NCI-H2107 (cell line): ENCODE data around the gene DPP10.

ENCODE experiments used
- DNase-seq: peaks from one replicate; lab custom pipeline; 2025; lab: John Stamatoyannopoulos, UW

Gene DPP10

GRCh38 chr2:114810092-114810491 lies 367.7 kb downstream of the DPP10 start:
- no peak for DNase-seq

- no peak for DNase-seq
Measured at GRCh38 chr2:114812261-114812660, 369.8 kb downstream of the DPP10 start.

DNA sequence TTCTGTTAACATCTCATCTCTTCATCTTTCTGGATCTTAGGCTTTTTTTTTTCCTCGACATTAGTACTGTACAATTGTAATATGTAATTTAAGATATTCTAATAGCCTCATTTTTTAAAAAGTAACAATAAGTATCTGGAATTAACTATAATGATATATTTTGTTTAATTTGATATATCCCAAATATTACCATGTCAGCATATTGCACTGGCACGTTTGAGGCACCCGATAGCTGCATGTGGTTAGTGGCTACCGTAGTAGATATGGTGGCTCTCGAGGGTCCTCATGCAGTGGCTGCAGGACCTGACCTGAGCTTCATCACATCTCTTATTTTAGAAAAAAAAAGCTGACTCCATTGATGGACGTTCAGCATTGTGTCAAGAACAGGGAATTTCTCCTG lies 371.9 kb downstream of the DPP10 start:
- no peak for DNase-seq

- no peak for DNase-seq
Measured at GRCh38 chr2:114821055-114821454, 378.6 kb downstream of the DPP10 start.

- no peak for DNase-seq
Measured at GRCh38 chr2:114843963-114844362, 401.5 kb downstream of the DPP10 start.

DNA sequence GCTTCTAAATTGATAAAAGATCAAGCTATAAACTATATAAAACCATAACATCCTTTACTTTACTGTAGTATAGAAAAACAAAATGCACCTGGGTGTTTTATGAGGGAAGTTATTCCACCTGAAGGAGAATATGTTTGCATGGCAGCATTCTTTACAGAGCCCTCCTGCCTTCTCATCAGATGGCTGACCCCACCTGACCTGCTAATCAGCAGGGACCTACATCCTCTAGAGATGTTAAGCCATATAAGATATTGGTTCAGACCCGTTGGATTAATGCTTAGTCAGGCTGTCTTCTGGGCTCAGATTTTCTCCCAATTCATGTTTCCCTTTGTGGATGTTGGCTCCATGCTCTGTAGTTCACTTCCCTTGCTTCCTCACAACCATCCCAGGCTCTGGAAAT lies 414.8 kb downstream of the DPP10 start:
- no peak for DNase-seq

DNA sequence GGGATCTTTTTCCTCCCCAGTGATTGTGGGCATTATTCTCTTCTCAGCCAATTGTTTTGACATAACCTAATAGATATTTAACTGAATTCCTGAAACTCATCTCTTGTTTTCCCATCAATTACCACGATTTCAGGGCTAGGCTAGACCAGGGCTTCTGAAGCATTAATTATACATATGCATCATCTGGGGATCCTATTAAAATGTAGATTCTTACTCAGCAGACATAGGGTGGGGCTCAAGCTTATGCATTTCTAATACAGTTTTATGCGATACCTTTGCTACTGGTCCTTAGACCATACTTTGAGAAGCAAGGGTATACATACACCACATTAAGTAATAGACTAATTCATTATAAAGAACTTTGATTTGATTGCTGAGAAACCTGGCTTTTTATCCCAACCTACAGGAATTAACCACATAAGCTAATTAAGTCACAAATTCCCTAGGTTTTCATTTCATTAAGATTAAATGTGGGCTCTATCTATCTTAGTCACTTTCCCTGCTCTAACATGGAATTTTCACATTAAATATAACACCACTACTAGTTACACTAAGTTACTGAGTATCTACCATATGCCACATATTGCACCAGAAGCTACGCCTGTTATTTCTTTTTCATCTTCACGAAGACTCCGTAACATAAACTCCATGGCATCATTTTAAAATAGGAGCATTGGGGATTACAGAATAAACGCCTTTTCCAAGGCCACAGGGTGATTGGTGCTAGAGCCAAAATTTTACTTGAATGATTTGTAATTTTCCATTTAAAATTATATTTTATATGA lies 417.5 kb downstream of the DPP10 start:
- DNase-seq = no peak

DNA sequence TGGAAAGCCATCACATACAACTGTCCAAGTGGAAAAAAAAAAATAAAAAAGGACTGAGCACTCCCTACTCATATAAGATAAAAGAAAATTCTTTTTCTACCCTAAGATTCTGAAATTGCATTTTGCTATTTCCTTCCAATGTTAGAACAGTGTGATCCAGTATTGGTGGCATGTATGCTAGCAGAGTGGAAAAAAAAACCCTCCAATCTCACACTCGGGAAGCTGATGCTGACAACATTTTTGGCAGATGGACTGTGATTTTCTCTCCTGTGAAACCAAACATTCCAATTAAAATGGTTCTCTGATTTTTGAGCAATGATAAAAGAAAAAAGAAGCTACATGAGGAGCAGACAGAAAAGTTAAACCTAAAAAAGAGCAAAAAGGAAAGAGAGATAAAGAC lies 419.8 kb downstream of the DPP10 start:
- DNase-seq = no peak

GRCh38 chr2:114864901-114865300 lies 422.5 kb downstream of the DPP10 start:
- no peak for DNase-seq

DNA sequence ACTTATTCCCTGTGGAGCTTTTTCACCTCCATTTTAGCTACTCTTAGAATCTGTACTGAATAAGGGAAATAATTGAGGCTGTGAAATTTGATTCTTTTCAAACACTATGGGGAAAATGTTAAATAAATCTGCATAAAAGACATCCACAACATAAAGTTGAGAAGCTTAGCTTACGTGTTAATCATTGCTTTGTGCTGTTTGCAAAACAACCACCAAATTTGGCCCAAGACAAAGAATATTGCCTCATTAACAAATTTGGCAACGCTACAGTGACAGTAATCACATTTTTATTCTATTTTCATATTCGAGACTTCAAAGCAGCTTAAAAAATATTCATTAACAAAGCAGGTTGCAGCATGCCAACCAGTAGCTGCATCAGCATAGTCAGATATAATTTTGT lies 437.6 kb downstream of the DPP10 start:
- DNase-seq = no peak

GRCh38 chr2:114919985-114920384 lies 477.5 kb downstream of the DPP10 start:
- DNase-seq = no peak

- no peak for DNase-seq
Measured at GRCh38 chr2:114922076-114922475, 479.6 kb downstream of the DPP10 start.

- DNase-seq = no peak
Measured at GRCh38 chr2:114925296-114926255, 483.1 kb downstream of the DPP10 start.

GRCh38 chr2:114926303-114926702 lies 483.9 kb downstream of the DPP10 start:
- no peak for DNase-seq

DNA sequence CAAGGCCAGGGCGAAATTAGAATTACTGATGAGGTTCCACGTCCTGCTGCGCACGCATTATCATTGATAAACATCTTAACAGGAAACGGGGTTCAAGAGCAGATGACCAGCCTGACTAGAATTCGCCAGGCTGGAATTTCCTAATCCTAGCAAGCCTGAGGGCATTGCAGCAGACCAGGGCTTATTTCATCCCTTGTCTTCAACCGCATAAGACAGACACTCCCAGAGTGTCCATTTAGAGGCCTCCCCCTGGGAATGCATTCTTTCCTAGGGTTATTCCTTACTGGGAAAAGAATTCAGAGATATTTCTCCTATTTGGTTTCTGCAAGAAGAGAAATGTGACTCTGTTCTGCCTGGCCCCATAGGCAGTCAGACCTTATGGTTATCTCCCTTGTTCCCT lies 486.8 kb downstream of the DPP10 start:
- no peak for DNase-seq

DNA sequence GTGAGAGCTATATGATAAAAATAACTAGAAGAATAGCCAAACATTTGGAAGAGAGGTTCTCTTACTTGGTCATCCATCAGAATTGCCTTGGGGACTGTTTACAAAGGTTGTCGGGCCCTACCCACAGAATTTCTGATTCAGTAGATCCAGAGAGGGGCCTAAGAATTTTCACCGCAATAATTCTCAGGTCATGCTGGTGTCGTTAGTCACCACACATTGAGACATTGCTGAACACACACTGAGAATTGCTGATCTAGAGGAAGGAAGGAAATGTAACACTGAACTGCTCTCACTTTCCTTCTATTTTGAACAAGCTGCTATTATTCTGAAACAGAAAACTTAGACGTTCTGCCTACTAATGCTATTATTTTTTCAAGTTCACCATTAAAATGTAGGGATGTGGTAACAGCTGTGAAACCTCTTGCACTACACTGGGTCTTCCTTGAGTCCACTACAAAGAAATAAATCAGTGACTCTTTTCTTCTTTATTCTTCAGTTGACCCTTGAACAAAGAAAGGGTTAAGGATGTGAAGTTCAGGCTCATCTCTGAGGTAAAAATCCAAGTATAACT lies 491.3 kb downstream of the DPP10 start:
- no peak for DNase-seq

DNA sequence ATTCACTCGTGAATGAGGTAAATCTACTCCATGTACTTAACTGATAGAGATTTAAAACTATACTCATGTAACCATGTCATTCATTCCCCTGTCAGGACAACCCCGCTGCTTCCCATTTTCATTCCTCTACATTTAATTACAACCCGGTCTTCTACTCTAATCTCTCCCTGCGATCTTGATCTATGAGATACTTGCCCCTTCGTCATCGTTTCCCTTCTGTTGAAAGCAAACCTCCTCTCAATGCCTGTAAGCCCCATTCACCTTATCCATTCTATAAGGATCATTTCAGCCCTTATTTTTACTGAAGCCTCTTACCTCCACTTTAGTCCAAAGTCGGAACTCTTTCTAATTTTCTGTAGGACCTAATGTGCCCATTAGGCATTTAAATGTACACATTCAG lies 492.6 kb downstream of the DPP10 start:
- no peak for DNase-seq

DNA sequence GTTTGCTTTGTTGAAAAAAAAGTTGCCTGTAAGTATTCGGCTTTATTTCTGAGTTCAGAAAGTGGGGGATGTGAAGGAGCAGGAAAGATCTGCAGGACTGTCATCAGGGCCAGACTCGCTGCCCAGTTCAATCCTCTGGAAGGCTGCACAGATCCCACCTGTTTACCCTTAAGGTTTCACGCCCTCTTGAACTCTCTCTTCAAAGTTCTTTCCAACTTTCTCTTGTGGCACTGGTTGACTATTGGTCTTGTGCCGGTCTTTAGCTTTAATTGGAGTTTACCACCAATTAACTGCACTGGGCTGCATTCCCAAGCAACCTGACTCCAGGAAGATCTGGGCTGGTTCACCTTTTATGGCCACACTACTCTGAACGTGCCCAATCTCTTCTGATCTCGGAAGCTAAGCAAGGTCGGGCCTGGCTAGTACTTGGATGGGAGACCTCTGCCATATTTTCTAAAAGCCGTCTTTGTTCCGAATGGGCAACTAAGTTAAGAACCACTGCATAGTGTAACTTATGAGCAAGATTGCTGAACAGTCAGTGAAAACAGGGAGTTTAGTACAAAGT lies 495.0 kb downstream of the DPP10 start:
- DNase-seq = no peak

DNA sequence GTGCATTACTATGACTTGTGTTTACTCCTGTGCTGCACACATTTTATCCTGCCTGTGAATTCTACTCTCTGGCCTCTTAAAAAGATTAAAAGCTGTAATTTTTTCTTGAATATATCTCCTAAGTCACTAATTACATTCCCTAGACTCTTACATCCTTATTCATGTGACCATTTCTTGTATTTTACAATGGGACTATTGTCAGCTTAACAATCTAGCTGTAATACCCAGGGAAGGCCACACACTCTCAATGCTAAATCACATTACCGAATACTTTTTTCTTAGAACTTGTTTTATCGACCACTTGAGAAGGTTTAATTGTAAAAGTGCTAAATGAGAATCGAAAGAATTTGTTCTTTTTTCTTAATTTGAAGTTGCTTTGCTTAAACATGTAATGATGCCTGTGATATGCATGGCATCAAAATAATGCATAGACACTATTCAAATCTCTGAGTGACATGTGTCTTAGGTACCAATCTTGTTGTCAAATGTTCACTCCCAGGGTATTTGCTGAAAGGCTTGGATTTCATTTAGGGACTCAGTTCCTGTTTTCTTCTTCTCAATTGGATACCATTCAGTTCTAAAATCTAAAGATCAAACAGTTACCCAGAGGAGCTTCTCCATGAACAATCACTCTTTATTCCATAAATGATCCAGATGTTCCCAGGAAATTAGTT lies 498.5 kb downstream of the DPP10 start:
- no peak for DNase-seq

GRCh38 chr2:114949228-114949804 lies 506.9 kb downstream of the DPP10 start:
- no peak for DNase-seq

DNA sequence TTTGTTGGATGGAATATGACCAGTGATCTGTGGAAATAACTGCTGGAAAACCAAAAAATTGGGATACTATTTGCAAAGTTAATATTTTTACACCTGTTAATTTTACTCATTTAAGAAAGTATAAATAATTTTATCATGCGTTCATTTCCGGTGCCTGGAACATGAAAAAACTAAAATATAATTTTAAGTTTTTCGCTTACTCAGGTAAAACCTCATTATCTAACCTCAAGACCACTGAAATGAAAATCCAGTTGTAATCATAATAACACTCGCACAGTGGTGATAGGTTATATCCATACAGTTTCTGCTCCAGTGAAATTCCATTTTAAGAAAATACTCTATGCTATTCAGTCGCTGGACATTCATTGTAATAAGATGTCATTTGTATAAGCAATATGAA lies 517.9 kb downstream of the DPP10 start:
- DNase-seq = no peak

GRCh38 chr2:114962532-114962931 lies 520.1 kb downstream of the DPP10 start:
- DNase-seq = no peak
